ENCODE data around the gene RNASE13. TPM values are rescaled to one million over a fixed set of nuclear protein-coding genes. Genes with fewer than 3 reads are reported as not detected.
"Not testable (repeated sequence)": the region's sequence is repeated elsewhere in the genome, so short reads cannot be mapped to it uniquely, and the experiment has no call there.

Gene RNASE13
- total RNA-seq, 1 donor from 2014 or later, result not detected

DNA sequence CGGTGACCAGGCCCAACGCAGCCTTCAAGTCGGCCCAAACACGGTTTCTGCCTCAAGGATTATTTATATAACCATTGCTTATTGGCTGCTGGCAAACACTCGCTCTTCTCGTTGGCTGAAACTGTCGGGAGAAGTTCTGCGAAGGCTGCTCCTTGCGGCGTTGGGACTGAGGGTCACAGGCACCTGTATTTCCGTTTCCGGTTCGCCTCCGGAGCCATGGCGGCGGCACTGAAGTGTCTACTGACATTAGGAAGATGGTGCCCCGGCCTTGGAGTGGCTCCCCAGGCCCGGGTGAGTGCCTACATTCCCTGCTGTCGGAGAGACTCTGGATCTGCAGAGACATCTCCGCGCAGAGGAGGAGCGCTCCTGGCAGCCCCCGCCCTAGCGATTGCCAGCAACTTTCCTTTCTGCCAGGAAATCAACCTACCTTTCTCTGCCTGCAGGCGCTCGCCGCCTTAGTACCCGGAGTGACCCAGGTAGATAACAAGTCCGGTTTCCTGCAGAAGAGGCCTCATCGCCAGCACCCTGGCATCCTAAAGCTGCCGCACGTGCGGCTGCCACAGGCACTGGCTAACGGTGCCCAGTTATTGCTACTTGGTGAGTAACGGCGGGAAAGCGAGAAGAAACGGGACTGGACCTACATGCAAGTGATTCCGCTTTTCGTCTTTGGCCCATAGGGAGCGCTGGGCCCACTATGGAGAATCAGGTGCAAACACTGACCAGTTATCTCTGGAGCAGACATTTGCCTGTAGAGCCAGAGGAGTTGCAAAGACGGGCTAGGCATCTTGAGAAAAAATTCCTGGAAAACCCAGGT, 44.6 kb downstream of the RNASE13 start, which contains the start of gene METTL17:
METTL17 (plus strand) TSS at position 194 of the 814 bp plus-strand sequence; CDS start at position 217, 23 bp downstream.
- DNase-seq (ENCODE audit: low read depth, low spot score), result peak; percentile 83

DNA sequence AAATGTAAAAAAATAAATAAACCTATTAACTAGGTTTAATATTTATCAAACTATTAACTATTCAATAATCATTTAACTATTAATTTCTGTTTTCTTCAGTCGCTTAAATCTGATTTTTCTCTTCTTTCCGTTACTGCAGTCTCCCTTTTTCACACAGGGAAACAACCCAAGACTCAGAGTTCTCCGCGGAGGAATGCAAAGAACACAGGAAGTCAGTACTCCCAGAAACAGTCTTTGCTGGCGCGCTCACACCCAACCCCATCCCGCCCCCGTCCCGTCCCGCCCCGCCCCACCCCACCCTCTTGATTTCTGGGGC, 45.2 kb downstream of the RNASE13 start:
- no peak for DNase-seq (ENCODE audit: low read depth, low spot score)

DNA sequence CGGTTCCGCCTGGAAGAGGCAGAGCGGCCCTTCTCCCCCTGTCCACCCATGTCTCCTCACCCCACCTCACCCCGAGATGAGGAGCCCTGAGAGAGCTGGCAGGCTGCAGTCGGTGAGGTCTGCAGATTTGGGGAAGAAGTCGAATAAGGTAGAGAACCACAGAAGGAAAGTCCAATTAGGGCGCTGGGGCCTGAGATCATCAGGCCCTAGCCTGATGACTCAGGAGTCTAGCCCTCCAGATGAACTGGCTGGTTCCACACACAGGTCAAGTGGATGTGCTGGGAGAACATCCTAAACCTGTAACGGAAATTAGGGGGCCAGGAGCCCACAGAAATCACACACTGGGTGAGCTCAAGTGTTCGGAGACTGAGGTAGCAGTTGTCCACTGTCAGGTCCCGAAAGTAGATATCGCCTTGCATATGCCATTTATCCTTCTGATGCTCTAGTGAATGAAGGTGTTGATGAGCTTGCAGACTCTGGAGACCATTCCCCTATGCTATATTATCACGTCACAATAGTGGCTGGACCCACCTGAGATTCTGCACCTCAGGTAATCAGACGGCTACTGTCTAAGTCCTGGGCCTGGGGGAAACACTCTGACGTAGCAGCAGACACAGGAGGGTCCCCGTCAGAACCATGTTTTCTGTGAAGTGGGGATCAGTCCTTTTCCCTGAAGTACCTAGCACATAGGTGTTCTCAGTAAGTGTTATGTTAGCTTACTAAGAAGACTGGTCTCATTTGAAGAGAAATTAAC, 45.7 kb downstream of the RNASE13 start:
- no peak for DNase-seq (ENCODE audit: low read depth, low spot score)

DNA sequence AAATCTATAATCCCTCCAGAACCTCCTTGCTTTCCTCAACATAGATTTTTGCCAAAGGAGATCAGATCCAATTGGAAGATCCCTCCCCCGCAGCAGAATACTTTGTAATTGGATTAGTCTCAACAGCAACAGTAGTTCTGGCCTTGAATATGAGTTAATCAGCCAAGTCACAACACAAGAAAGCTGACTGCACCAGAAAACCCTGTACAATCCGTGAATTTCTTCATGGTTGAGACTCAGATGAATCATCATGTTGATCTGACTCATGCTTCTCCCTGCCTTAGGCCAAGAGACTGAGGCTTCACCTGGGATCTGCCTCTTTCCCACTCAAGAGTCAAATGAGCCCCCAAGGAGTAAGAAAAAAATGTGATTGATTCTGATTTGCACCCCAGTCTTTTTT, 47.8 kb downstream of the RNASE13 start:
- peak; percentile 44 for DNase-seq (ENCODE audit: low read depth, low spot score)

- not testable (repeated sequence) for DNase-seq (ENCODE audit: low read depth, low spot score)
Observed at GRCh38 chr14:20985650-20986049, 49.0 kb downstream of the RNASE13 start.

Other genes with a start within 250 kb of the RNASE13 start
- gene RNASE1, start 232.0 kb downstream of the RNASE13 start, total RNA-seq, result 75.5 and 99.7 TPM in 2 replicates
- not detected in 2 replicates for gene RNASE3, start 143.4 kb downstream of the RNASE13 start, total RNA-seq
- not detected in 2 replicates for gene RNASE2, start 79.3 kb downstream of the RNASE13 start, total RNA-seq
- 31.9 and 33.2 TPM in 2 replicates for gene METTL17, start 44.8 kb downstream of the RNASE13 start, total RNA-seq
- not detected in 2 replicates for gene SLC39A2, start 35.5 kb downstream of the RNASE13 start, total RNA-seq
- gene NDRG2, start 9.7 kb downstream of the RNASE13 start, total RNA-seq, result 0.11 and 0.13 TPM in 2 replicates
- gene TPPP2, start 4.6 kb downstream of the RNASE13 start, total RNA-seq, result not detected in 2 replicates
- not detected in 2 replicates for gene RNASE7, start 7.6 kb upstream of the RNASE13 start, total RNA-seq
- gene RNASE8, start 23.0 kb upstream of the RNASE13 start, total RNA-seq, result not detected in 2 replicates
- 4.1 and 6.2 TPM in 2 replicates for gene ARHGEF40, start 35.5 kb upstream of the RNASE13 start, total RNA-seq
- gene ZNF219, start 63.8 kb upstream of the RNASE13 start, total RNA-seq, result 3.9 and 4.2 TPM in 2 replicates
- not detected in 2 replicates for gene TMEM253, start 66.3 kb upstream of the RNASE13 start, total RNA-seq
- not detected in 2 replicates for gene OR5AU1, start 121.3 kb upstream of the RNASE13 start, total RNA-seq
- 905 and 1,085 TPM in 2 replicates for gene HNRNPC, start 234.6 kb upstream of the RNASE13 start, total RNA-seq
- gene RPGRIP1, start 245.3 kb upstream of the RNASE13 start, total RNA-seq, result not detected in 2 replicates

Data from pulmonary artery endothelial cell (primary cell).